ENCODE data around the gene RETREG1.

RETREG1 gene

GRCh38 chr5:16518606-16519005 lies 98.2 kb downstream of the RETREG1 start:
- H2AK5ac ChIP-seq (ENCODE audit: low read depth, low read length): no peak overlapping the region

GRCh38 chr5:16515532-16515931 lies 101.3 kb downstream of the RETREG1 start:
- Histone ChIP-seq H2AFZ (ENCODE audit: low read length) (no peak overlapping the region), H3K4ac (ENCODE audit: low read length) (no peak overlapping the region), H3K18ac (ENCODE audit: low read length) (no peak overlapping the region), H3K27ac (replicated peaks; ENCODE audit: low read length) (no peak overlapping the region), H3K36me3 (replicated peaks in 1 of 2; ENCODE audit: control insufficient read depth in 2 of 2, insufficient read depth in 2 of 2, low read length in 2 of 2) (no peaks in the 10 kb centered on the region), H4K91ac (ENCODE audit: low read depth, low read length, poor library complexity) (no peak overlapping the region), H3K4me3 (ENCODE audit: low read length in 2 of 2) (no peak overlapping the region), H3K14ac (ENCODE audit: low read length) (no peak overlapping the region), H3K23ac (ENCODE audit: low read depth, low read length, poor library complexity) (no peak overlapping the region), H4K8ac (ENCODE audit: low read depth, low read length) (no peak overlapping the region), H3K9me3 (replicated peaks in 1 of 2; ENCODE audit: control insufficient read depth in 2 of 2, insufficient read depth in 1 of 2, low read depth in 1 of 2, low read length in 2 of 2) (no peaks in the 10 kb centered on the region), H3K4me1 (ENCODE audit: control insufficient read depth in 2 of 2, insufficient read depth in 1 of 2, low read depth in 1 of 2, low read length in 2 of 2) (no peaks in the 10 kb centered on the region), H2BK120ac (ENCODE audit: low read depth, low read length) (no peak overlapping the region), H2BK15ac (ENCODE audit: low read length) (no peak overlapping the region), H3K27me3 (ENCODE audit: control insufficient read depth in 3 of 3, insufficient read depth in 3 of 3, low read depth in 1 of 3, low read length in 3 of 3) (no peaks in the 10 kb centered on the region), H2BK5ac (ENCODE audit: low read length) (no peak overlapping the region), H2BK12ac (ENCODE audit: low read length) (no peak overlapping the region), H3K9ac (ENCODE audit: low read depth, low read length, poor library complexity) (no peak overlapping the region), H2AK5ac (ENCODE audit: low read depth, low read length) (no peak overlapping the region), H3K4me2 (ENCODE audit: insufficient read depth, low read length, poor library complexity, severe bottlenecking) (no peak overlapping the region), H3K79me1 (ENCODE audit: low read depth, low read length) (no peaks in the 10 kb centered on the region)
- no CpG with 5 or more reads among the region's 4 CpGs for WGBS, 2 donors (ENCODE audit: extremely low coverage in 2 of 2, insufficient read length in 2 of 2, insufficient replicate concordance in 1 of 2)
- no peak for DNase-seq (ENCODE audit: low spot score)

More at GRCh38 chr5:16518606-16519005, 98.2 kb downstream of the RETREG1 start:
- Histone ChIP-seq H2AFZ (ENCODE audit: low read length) (no peak overlapping the region), H3K4me2 (ENCODE audit: insufficient read depth, low read length, poor library complexity, severe bottlenecking) (no peak overlapping the region), H3K27ac (replicated peaks; ENCODE audit: low read length) (no peak overlapping the region), H3K27me3 (ENCODE audit: control insufficient read depth in 3 of 3, insufficient read depth in 3 of 3, low read depth in 1 of 3, low read length in 3 of 3) (peaks cover 0 to 6% (median 0%) of the 10 kb centered on the region in 3 experiments), H3K36me3 (replicated peaks in 1 of 2; ENCODE audit: control insufficient read depth in 2 of 2, insufficient read depth in 2 of 2, low read length in 2 of 2) (no peaks in the 10 kb centered on the region), H3K14ac (ENCODE audit: low read length) (no peak overlapping the region), H4K91ac (ENCODE audit: low read depth, low read length, poor library complexity) (no peak overlapping the region), H2BK120ac (ENCODE audit: low read depth, low read length) (no peak overlapping the region), H2BK12ac (ENCODE audit: low read length) (no peak overlapping the region), H3K9me3 (replicated peaks in 1 of 2; ENCODE audit: control insufficient read depth in 2 of 2, insufficient read depth in 1 of 2, low read depth in 1 of 2, low read length in 2 of 2) (no peaks in the 10 kb centered on the region), H3K18ac (ENCODE audit: low read length) (no peak overlapping the region), H3K79me1 (ENCODE audit: low read depth, low read length) (no peaks in the 10 kb centered on the region), H2BK5ac (ENCODE audit: low read length) (no peak overlapping the region), H3K4ac (ENCODE audit: low read length) (no peak overlapping the region), H2BK15ac (ENCODE audit: low read length) (no peak overlapping the region), H3K9ac (ENCODE audit: low read depth, low read length, poor library complexity) (no peak overlapping the region), H3K23ac (ENCODE audit: low read depth, low read length, poor library complexity) (no peak overlapping the region), H4K8ac (ENCODE audit: low read depth, low read length) (no peak overlapping the region), H3K4me1 (ENCODE audit: control insufficient read depth in 2 of 2, insufficient read depth in 1 of 2, low read depth in 1 of 2, low read length in 2 of 2) (no peaks in the 10 kb centered on the region), H3K4me3 (ENCODE audit: low read length in 2 of 2) (no peak overlapping the region)
- no peak for DNase-seq (ENCODE audit: low spot score)
- no CpG with 5 or more reads among the region's 2 CpGs for WGBS, 2 donors (ENCODE audit: extremely low coverage in 2 of 2, insufficient read length in 2 of 2, insufficient replicate concordance in 1 of 2)

- no peak overlapping the region for H3K4me3 ChIP-seq (ENCODE audit: low read length in 2 of 2)
- H3K18ac ChIP-seq (ENCODE audit: low read length): no peak overlapping the region
- no peak overlapping the region for H3K4ac ChIP-seq (ENCODE audit: low read length)
- H2BK12ac ChIP-seq (ENCODE audit: low read length): no peak overlapping the region
- no peaks in the 10 kb centered on the region for H3K9me3 ChIP-seq (replicated peaks in 1 of 2; ENCODE audit: control insufficient read depth in 2 of 2, insufficient read depth in 1 of 2, low read depth in 1 of 2, low read length in 2 of 2)
- H4K8ac ChIP-seq (ENCODE audit: low read depth, low read length): no peak overlapping the region
- no peak overlapping the region for H3K23ac ChIP-seq (ENCODE audit: low read depth, low read length, poor library complexity)
- H2AFZ ChIP-seq (ENCODE audit: low read length): no peak overlapping the region
- H3K14ac ChIP-seq (ENCODE audit: low read length): no peak overlapping the region
- no peaks in the 10 kb centered on the region for H3K79me1 ChIP-seq (ENCODE audit: low read depth, low read length)
- peaks cover 0 to 27% (median 0%) of the 10 kb centered on the region in 3 experiments for H3K27me3 ChIP-seq (ENCODE audit: control insufficient read depth in 3 of 3, insufficient read depth in 3 of 3, low read depth in 1 of 3, low read length in 3 of 3)
- no peak overlapping the region for H3K4me2 ChIP-seq (ENCODE audit: insufficient read depth, low read length, poor library complexity, severe bottlenecking)
- no peak overlapping the region for H3K9ac ChIP-seq (ENCODE audit: low read depth, low read length, poor library complexity)
- H2BK120ac ChIP-seq (ENCODE audit: low read depth, low read length): no peak overlapping the region
- no peak overlapping the region for H3K27ac ChIP-seq (replicated peaks; ENCODE audit: low read length)
- WGBS, 2 donors (ENCODE audit: extremely low coverage in 2 of 2, insufficient read length in 2 of 2, insufficient replicate concordance in 1 of 2): no CpG with 5 or more reads among the region's 3 CpGs
- H3K36me3 ChIP-seq (replicated peaks in 1 of 2; ENCODE audit: control insufficient read depth in 2 of 2, insufficient read depth in 2 of 2, low read length in 2 of 2): no peaks in the 10 kb centered on the region
- H4K91ac ChIP-seq (ENCODE audit: low read depth, low read length, poor library complexity): no peak overlapping the region
- DNase-seq (ENCODE audit: low spot score): no peak
- H2BK15ac ChIP-seq (ENCODE audit: low read length): no peak overlapping the region
- H2AK5ac ChIP-seq (ENCODE audit: low read depth, low read length): no peak overlapping the region
- peaks cover 0 to 3% of the 10 kb centered on the region in 2 donors for H3K4me1 ChIP-seq (ENCODE audit: control insufficient read depth in 2 of 2, insufficient read depth in 1 of 2, low read depth in 1 of 2, low read length in 2 of 2)
- H2BK5ac ChIP-seq (ENCODE audit: low read length): no peak overlapping the region
Measured at GRCh38 chr5:16510098-16510497, 106.7 kb downstream of the RETREG1 start.

- H3K4me2 ChIP-seq (ENCODE audit: insufficient read depth, low read length, poor library complexity, severe bottlenecking): no peak overlapping the region
- H2BK120ac ChIP-seq (ENCODE audit: low read depth, low read length): no peak overlapping the region
- H2BK15ac ChIP-seq (ENCODE audit: low read length): no peak overlapping the region
- H3K18ac ChIP-seq (ENCODE audit: low read length): no peak overlapping the region
- H3K23ac ChIP-seq (ENCODE audit: low read depth, low read length, poor library complexity): no peak overlapping the region
- no peaks in the 10 kb centered on the region for H3K79me1 ChIP-seq (ENCODE audit: low read depth, low read length)
- H2BK12ac ChIP-seq (ENCODE audit: low read length): no peak overlapping the region
- H2AFZ ChIP-seq (ENCODE audit: low read length): no peak overlapping the region
- H2AK5ac ChIP-seq (ENCODE audit: low read depth, low read length): no peak overlapping the region
- H3K4me1 ChIP-seq (ENCODE audit: control insufficient read depth in 2 of 2, insufficient read depth in 1 of 2, low read depth in 1 of 2, low read length in 2 of 2): peaks cover 0 to 3% of the 10 kb centered on the region in 2 donors
- H3K36me3 ChIP-seq (replicated peaks in 1 of 2; ENCODE audit: control insufficient read depth in 2 of 2, insufficient read depth in 2 of 2, low read length in 2 of 2): no peaks in the 10 kb centered on the region
- no peaks in the 10 kb centered on the region for H3K9me3 ChIP-seq (replicated peaks in 1 of 2; ENCODE audit: control insufficient read depth in 2 of 2, insufficient read depth in 1 of 2, low read depth in 1 of 2, low read length in 2 of 2)
- H3K4me3 ChIP-seq (ENCODE audit: low read length in 2 of 2): no peak overlapping the region
- no peak overlapping the region for H2BK5ac ChIP-seq (ENCODE audit: low read length)
- no peak overlapping the region for H3K9ac ChIP-seq (ENCODE audit: low read depth, low read length, poor library complexity)
- WGBS, 2 donors (ENCODE audit: extremely low coverage in 2 of 2, insufficient read length in 2 of 2, insufficient replicate concordance in 1 of 2): no CpG with 5 or more reads among the region's 15 CpGs
- H3K4ac ChIP-seq (ENCODE audit: low read length): no peak overlapping the region
- no peak overlapping the region for H3K27ac ChIP-seq (replicated peaks; ENCODE audit: low read length)
- no peak overlapping the region for H4K91ac ChIP-seq (ENCODE audit: low read depth, low read length, poor library complexity)
- DNase-seq (ENCODE audit: low spot score): no peak
- peaks cover 0 to 27% (median 0%) of the 10 kb centered on the region in 3 experiments for H3K27me3 ChIP-seq (ENCODE audit: control insufficient read depth in 3 of 3, insufficient read depth in 3 of 3, low read depth in 1 of 3, low read length in 3 of 3)
- H3K14ac ChIP-seq (ENCODE audit: low read length): no peak overlapping the region
- H4K8ac ChIP-seq (ENCODE audit: low read depth, low read length): no peak overlapping the region
Measured at GRCh38 chr5:16508730-16509531, 107.9 kb downstream of the RETREG1 start.
